ENCODE measurements around the gene TFDP2. TPM values are rescaled to one million over a fixed set of nuclear protein-coding genes. Genes with fewer than 3 reads are reported as not detected.

The TFDP2 gene
- total and polyA plus RNA-seq, 7 donors: 14.3 to 74.8 (median 52.3) TPM

GRCh38 chr3:142154186-142154585 lies 4.8 kb upstream of the TFDP2 start:
- no peak for TF ChIP-seq POLR2AphosphoS5 (IDR thresholded peaks at IDR 0.05)
- no peak for TF ChIP-seq POLR2A (IDR thresholded peaks at IDR 0.05)
- no peak for TF ChIP-seq EP300 (IDR thresholded peaks at IDR 0.05)
- no peak for TF ChIP-seq CTCF (IDR thresholded peaks at IDR 0.05)
- H3K27ac ChIP-seq: no peak overlapping the region
- DNase-seq: no peak
- intact Hi-C loops (cut with DNase I): loop anchor here (10.0 kb wide), 1 partner anchor 419 kb away; the partner anchor contains the start of gene RNF7
- no peak overlapping the region for H3K4me3 ChIP-seq
- no peaks in the 10 kb centered on the region for H3K9me3 ChIP-seq
- peaks cover 0 to 3% (median 0%) of the 10 kb centered on the region in 4 donors for H3K4me1 ChIP-seq
- H3K27me3 ChIP-seq: no peaks in the 10 kb centered on the region
- peaks cover 0 to 8% (median 0%) of the 10 kb centered on the region in 4 donors for H3K36me3 ChIP-seq
- 91% methylated on average over 3 of the region's 3 CpGs for whole genome bisulfite sequencing, 2 donors

- peaks cover 0 to 16% (median 10%) of the 10 kb centered on the region in 4 donors for H3K4me1 ChIP-seq
- no peaks in the 10 kb centered on the region for H3K27me3 ChIP-seq
- H3K9me3 ChIP-seq: no peaks in the 10 kb centered on the region
- TF ChIP-seq POLR2AphosphoS5 (IDR thresholded peaks at IDR 0.05): no peak
- no peak for TF ChIP-seq EP300 (IDR thresholded peaks at IDR 0.05)
- TF ChIP-seq CTCF (IDR thresholded peaks at IDR 0.05): no peak
- no peak for TF ChIP-seq POLR2A (IDR thresholded peaks at IDR 0.05)
- intact Hi-C loops (cut with DNase I): loop anchor here (10.0 kb wide), 1 partner anchor 418 kb away; the partner anchor contains the start of gene RNF7
- no peak overlapping the region for H3K27ac ChIP-seq
- WGBS, 2 donors: 26 to 39% methylated on average over 3 of the region's 3 CpGs
- H3K4me3 ChIP-seq: no peak overlapping the region
- peaks cover 0 to under 1% (median 0%) of the 10 kb centered on the region in 4 donors for H3K36me3 ChIP-seq
- no peak for DNase-seq
Observed at GRCh38 chr3:142152384-142152783, 3.0 kb upstream of the TFDP2 start.

GRCh38 chr3:142151828-142152227 lies 2.5 kb upstream of the TFDP2 start:
- WGBS, 2 donors: 81 to 91% methylated on average over 1 of the region's 1 CpG
- Histone ChIP-seq H3K4me3 (no peak overlapping the region), H3K27me3 (no peaks in the 10 kb centered on the region), H3K9me3 (no peaks in the 10 kb centered on the region), H3K27ac (no peak overlapping the region), H3K4me1 (peaks cover 0 to 22% (median 15%) of the 10 kb centered on the region in 4 donors), H3K36me3 (no peaks in the 10 kb centered on the region)
- intact Hi-C loops (cut with DNase I): loop anchor here (10.0 kb wide), 1 partner anchor 417 kb away; the partner anchor contains the start of gene RNF7
- TF ChIP-seq EP300 (IDR thresholded peaks at IDR 0.05): no peak
- TF ChIP-seq CTCF (IDR thresholded peaks at IDR 0.05): no peak
- TF ChIP-seq POLR2A (IDR thresholded peaks at IDR 0.05): no peak
- TF ChIP-seq POLR2AphosphoS5 (IDR thresholded peaks at IDR 0.05): no peak
- no peak for DNase-seq

GRCh38 chr3:142151240-142151639 lies 1.9 kb upstream of the TFDP2 start:
- no peak for DNase-seq
- TF ChIP-seq EP300 (IDR thresholded peaks at IDR 0.05) (no peak), POLR2AphosphoS5 (IDR thresholded peaks at IDR 0.05) (no peak), POLR2A (IDR thresholded peaks at IDR 0.05) (no peak)
- peaks cover 0 to 27% (median 20%) of the 10 kb centered on the region in 4 donors for H3K4me1 ChIP-seq
- H3K36me3 ChIP-seq: no peaks in the 10 kb centered on the region
- 80 to 81% methylated on average over 3 of the region's 3 CpGs for WGBS, 2 donors
- H3K9me3 ChIP-seq: no peaks in the 10 kb centered on the region
- intact Hi-C loops (cut with DNase I): loop anchor here (10.0 kb wide), 1 partner anchor 416 kb away; the partner anchor contains the start of gene RNF7
- H3K4me3 ChIP-seq: no peak overlapping the region
- H3K27ac ChIP-seq: no peak overlapping the region
- H3K27me3 ChIP-seq: no peaks in the 10 kb centered on the region

- 94 to 97% methylated on average over 13 of the region's 13 CpGs for WGBS, 2 donors
- H3K27ac ChIP-seq: no peak overlapping the region
- intact Hi-C loops (cut with DNase I): loop anchor here (10.0 kb wide), 1 partner anchor 415 kb away; the partner anchor contains the start of gene RNF7
Observed at GRCh38 chr3:142150271-142150670, 927 bp upstream of the TFDP2 start.

More at GRCh38 chr3:142150271-142150670, 927 bp upstream of the TFDP2 start:
- Histone ChIP-seq H3K36me3 (no peaks in the 10 kb centered on the region), H3K4me1 (peaks cover 0 to 37% (median 26%) of the 10 kb centered on the region in 4 donors), H3K27me3 (no peaks in the 10 kb centered on the region), H3K4me3 (no peak overlapping the region), H3K9me3 (no peaks in the 10 kb centered on the region)
- DNase-seq: no peak
- TF ChIP-seq EP300 (IDR thresholded peaks at IDR 0.05) (no peak), POLR2A (IDR thresholded peaks at IDR 0.05) (no peak), CTCF (IDR thresholded peaks at IDR 0.05) (no peak), POLR2AphosphoS5 (IDR thresholded peaks at IDR 0.05) (no peak)
